GM12873 (cell line): ENCODE results near the gene ZDHHC7.

ENCODE experiments used
- CTCF ChIP-seq: IDR thresholded peaks from 2 replicates; pipeline ENCODE4 v1.5.1; 2012; ENCODE audit warnings: low read depth, mild to moderate bottlenecking, moderate library complexity, low read length, control low read depth; ENCODE audit not compliant: insufficient read depth; ENCODE audit errors: missing control alignments

Gene ZDHHC7

GRCh38 chr16:84925092-84925772 is 86.1 kb downstream of the ZDHHC7 start:
- peak; percentile 93 for TF ChIP-seq CTCF

GRCh38 chr16:84924331-84925091 is 86.8 kb downstream of the ZDHHC7 start:
- TF ChIP-seq CTCF: no peak
